Ammon's horn (tissue), 1 donor: ENCODE data around the gene PEX16.
"Not testable (repeated sequence)": the region's sequence is repeated elsewhere in the genome, so short reads cannot be mapped to it uniquely, and the experiment has no call there.

ENCODE experiments used
- DNase-seq: peaks from one replicate; pipeline ENCODE4 v3.0.0-alpha.2; 2016; ENCODE audit warnings: low spot score

PEX16 gene

DNA sequence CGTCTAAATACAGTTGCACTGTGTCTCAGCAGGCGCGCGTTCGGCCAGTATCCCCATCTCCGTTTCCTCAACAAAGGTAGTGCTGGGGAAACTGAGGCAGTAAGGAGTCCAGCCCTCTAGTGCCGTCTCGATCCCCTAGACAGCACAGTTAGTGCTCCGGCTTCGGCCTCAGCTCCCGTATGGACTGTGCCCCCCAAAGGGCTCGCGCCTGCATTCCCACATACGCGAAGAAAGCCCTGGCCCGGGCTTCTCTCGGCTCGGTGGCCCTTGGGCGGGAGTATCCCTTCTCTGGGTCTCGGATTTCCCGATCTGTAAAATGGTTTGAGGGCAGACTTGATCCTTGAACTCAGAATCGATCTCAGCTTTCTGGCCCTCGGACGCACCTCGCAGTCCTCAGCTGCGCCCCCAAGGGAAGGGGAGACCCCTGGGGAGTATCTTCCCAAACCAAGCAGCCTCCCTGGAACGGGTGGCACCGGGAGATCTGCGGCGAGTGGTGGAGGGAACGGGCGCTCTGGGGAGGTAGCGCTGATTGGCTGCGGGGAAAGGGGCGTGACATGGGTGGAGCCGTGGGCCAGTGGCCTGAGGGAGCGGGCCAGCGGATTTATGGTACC lies 759 bp upstream of the PEX16 start:
- peak; percentile 94 for DNase-seq

DNA sequence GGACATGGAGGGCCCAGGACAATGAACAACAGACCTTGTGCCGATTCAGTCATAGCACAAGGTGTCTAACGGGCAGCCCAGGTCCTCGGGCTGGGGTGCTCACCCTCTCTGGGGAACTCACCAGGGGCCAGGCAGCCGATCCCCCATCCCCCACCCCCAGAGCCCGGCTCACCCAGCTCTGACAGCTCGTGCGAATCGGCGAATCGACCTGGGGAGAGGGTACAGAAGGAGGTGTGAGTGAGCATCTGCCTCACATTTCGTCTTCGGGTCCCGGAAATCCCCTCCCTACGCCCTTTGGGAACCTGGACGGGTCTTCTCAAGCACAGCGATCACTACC lies 423 bp downstream of the PEX16 start:
- DNase-seq: no peak

DNA sequence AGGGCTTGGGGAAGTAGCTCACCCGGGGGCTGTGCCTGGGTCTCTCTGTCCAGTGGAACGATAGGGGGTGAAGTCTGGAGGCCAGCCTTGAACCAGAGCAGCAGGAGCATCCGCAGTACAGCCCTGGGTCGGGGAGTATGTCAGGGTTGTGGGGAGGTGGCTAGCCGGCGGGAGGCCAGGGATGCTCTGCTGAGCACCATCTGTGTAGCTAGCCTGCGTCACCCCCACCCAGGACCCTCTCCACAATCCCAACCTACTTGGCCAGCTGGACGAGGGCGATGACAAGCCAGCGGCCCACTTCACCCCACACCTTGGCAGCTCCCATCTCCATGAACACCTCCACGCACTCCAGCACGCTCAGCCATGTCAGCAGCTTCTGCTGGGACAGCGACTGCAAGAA lies 2.2 kb downstream of the PEX16 start:
- DNase-seq: no peak

DNA sequence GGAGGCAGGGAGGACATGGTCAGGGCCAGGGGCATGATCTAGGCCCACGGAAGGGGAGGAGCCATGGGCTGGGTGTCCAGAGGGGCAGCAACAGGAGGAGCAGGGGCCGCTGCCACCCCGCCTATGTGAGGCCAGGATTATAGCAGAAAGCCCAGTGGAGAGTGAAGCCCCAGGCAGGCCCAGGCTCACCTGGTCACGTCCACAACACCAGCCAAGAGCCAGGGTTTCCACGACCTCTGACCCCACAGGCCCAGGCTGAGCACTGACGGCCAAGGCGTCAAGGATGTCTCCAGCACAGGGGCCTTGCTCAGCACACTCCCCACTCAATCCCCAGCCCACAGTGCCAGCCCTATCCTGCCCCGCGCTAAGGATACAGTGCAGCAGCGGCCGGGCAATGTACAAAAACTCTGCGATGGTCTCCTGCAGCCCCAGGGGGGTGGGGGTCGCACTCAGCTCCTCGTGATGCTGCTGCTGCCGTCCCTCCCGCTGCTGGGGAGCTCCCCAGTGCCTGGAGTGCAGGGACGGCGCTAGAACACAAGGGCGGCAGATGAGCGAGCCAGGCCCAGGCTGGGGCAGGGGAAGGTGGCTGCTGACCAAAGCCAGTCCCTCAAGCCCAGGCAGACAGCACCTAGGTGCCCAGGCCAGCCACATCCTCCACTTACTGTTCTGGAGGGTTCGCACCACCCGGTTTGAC lies 3.6 kb downstream of the PEX16 start:
- no peak for DNase-seq

DNA sequence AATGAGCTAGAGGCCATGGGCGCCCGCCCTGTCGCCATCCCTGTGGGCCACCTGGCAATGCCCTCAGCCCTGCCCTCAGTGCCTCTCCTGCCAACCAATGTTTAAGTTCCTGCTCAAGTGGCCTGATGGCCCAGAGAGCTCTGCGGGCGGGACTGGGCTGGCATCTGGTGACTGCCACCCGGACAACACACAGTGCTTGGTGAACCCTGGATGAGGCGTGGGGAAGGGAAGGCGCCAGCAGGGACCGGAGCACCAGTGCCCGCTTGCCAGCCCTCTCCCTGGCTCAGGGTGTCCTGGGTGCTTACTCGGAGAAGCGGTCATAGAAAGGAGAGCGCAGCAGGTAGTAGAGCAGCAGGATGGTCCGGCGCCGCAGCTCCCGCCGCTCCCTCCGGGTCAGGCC lies 4.2 kb downstream of the PEX16 start:
- no peak for DNase-seq

DNA sequence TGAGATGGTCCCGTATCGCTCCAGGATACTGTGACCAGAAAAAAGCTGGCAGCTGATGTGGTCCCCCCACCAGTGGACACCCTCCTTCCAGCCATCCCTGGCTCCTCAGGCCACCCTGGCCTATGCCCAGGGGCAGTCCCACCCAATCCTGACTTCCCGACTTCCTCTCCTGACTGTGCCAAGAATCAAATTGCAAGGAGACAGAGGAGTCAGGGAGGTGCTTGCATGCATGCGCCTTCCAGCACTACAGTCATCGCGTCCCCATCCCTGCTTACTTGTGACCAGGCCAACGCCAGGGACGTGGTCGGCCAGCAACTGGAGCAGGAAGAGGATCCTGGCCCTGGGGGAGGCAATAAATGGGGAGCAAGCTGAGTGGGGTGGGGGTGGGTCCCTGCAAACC lies 7.1 kb downstream of the PEX16 start:
- DNase-seq: no peak

DNA sequence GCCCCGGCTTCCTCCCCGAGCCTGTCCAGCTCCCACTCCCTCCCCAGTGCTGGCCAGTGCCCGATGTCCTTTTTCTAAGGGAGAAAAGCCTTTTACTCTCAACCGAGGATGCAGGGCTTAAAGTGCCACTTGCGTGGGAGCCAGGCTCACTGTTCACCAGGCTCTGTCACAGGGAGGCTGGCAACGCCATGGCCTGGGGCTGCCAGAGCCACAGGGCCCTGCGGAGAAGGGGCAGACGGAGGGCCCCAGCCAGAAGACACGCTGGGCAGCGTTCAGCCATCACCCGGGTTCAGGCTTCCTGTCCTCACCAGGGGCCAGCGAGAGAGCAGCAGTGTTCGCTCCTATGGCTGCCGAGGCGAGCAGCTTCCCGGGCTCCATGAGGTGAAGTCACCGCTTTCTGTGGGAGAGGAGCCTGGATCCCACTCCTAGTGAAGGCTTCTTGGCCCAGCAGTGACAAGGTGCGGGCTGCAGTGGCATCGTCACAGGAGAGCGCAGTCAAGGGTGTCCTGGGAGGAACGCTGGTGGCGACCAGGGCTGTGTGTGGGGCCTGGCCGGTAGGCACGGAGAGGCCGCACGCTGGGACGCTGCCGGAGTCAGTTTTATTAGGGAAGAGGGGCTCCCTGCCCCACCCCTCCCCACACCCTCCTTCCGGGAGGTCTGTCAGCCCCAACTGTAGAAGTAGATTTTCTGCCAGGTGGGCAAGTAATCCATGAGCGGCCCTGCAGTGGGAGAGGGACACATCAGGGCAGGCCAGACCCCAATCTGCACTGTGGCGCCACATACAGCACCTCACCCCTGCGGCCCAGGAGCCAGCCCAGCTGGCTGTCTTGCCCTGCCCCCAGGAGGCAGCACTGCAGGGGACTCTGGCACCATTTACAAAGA lies 7.8 kb downstream of the PEX16 start:
- DNase-seq: no peak

DNA sequence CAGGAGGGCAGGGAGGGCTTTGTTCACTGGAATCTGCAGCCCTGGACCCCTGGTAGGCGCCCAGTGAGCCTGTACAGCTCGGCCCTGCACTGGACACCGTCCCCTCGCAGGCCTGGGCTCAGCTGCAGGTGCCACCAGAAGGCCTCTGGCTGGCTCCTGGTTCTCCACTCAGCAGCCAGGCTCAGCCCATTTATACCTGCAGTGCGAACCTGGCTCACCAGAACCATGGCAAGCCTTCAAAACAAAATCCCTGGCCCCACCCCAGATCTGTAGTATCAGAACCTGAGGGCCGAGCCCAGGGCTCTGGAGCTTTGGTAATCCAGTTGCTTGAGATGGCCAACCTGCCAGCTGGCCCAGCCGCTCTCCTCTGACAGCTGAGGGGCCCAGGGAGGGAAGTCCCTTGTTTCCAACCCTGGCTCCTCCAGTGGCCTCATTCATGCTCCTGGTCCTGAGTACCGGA lies 9.7 kb downstream of the PEX16 start:
- DNase-seq: no peak

DNA sequence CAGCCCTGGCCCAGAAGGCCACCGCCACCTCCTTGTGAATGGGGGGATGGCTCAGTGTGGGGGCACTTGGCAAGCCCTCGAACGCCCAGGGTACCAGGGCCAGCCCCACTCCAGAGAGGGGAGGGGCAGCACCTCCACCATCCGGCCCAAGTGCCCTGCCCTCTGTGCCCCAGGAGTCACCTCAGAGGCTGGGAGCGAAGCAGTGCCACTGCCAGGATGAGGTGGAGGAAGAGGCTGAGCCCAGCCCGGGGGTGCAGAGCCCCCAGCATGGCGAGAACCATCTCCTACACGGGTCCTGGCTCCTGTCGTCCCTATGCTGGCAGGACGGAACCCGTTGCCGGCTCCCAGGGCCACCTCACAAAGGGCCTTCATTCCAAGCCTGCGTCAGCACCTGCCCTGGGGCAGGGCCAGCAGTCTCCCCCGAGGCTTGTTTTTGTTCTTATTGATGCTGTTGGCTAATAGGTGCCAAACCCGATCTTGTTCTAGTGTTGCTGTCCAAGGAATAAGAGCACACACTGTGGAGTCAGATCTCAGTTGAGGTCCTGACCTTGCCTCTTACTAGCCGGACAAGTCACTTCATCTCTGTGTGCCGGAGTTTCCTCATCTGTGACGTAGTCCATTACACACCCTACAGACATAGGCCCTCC lies 10.6 kb downstream of the PEX16 start, which contains the start of gene FREY1:
TSS of gene FREY1 (minus strand) at position 307 of the 647 bp plus-strand sequence. CDS start at position 281, 26 bp downstream.
- no peak for DNase-seq

DNA sequence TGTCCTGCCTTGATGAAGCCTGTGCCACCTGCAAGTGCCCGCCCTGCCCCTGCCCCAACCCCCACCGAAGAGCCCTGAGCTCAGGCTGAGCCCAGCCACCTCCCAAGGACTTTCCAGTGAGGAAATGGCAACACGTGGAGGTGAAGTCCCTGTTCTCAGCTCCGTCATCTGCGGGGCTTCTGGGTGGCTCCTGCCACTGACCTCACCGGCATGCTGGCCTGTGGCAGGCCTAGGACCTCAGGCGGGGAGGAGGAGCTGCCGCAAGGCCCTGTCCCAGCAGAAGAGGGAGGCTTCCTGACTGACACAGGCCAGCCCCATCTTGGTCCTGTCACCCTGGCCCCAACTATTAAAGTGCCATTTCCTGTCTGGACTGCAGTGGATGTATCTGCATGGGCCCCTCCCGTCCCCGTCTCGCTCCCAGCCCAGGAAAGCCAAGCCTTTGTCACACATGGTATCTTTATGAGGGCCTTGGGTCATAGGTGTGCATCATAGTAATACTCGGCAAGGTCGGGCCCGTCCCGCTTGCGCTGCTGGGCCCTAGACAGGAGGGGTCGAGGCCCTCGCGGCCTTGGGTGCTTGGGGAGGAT lies 11.5 kb downstream of the PEX16 start:
- no peak for DNase-seq

DNA sequence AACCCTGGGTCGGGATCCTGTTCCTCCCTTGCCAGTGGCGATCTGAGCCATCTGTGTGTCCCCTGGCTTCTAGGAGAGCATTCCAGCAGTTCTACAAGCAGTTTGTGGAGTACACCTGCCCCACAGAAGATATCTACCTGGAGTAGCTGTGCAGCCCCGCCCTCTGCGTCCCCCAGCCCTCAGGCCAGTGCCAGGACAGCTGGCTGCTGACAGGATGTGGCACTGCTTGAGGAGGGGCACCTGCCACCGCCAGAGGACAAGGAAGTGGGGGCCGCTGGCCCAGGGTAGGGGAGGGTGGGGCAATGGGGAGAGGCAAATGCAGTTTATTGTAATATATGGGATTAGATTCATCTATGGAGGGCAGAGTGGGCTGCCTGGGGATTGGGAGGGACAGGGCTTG lies 12.1 kb downstream of the PEX16 start:
- DNase-seq: not testable (repeated sequence)

DNA sequence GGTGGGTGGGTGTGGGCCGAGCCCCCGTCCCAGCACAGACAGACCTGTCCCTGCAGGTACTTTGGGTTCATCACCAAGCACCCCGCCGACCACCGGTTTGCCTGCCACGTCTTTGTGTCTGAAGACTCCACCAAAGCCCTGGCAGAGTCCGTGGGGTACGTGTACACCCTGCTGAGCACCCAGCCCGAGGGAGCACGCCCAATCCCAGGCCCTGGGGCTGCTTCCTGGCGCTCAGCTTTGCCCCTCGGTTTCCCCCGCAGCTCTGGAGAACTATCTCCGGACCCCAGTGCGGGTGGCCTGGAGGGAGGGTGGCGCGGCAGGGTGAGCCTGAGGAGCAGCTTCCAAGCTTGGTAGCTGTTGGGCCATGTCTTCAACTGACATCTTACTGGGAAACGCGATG lies 12.6 kb downstream of the PEX16 start:
- DNase-seq: no peak

DNA sequence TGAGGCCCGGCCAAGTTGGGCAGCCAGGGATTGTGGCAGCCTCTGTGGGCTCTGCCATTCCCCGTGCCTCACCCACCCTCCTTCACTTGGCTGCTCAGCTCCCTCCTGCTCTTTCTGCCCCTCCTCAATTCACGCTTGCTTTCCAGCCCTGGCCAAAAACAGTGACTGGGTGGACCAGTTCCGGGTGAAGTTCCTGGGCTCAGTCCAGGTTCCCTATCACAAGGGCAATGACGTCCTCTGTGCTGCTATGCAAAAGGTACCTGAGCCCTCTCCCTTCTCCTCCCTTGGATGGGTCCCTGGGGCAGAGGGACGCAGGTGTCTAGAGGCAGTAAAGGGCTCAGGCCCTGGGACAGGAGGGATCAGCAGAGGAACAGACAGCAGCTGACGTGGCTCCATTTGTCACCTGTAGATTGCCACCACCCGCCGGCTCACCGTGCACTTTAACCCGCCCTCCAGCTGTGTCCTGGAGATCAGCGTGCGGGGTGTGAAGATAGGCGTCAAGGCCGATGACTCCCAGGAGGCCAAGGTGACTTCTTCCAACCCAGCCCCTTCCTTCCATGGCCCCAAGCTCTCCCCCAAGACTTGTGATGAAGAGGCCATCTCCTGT lies 13.3 kb downstream of the PEX16 start:
- DNase-seq: no peak

DNA sequence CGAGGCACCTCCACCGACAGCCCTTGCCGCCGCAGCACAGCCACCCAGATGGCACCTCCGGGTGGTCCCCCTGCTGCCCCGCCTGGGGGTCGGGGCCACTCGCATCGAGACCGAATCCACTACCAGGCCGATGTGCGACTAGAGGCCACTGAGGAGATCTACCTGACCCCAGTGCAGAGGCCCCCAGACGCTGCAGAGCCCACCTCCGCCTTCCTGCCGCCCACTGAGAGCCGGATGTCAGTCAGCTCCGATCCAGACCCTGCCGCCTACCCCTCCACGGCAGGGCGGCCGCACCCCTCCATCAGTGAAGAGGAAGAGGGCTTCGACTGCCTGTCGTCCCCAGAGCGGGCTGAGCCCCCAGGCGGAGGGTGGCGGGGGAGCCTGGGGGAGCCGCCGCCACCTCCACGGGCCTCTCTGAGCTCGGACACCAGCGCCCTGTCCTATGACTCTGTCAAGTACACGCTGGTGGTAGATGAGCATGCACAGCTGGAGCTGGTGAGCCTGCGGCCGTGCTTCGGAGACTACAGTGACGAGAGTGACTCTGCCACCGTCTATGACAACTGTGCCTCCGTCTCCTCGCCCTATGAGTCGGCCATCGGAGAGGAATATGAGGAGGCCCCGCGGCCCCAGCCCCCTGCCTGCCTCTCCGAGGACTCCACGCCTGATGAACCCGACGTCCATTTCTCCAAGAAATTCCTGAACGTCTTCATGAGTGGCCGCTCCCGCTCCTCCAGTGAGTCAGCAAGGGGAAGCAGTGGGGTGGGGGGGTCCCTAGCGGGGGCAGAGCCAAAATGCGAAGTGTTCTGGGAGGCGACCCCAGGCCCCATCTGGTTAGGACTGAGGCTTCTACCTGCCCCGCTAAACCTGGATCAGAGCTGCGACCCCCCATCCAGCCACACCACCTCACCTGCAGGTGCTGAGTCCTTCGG lies 15.0 kb downstream of the PEX16 start:
- DNase-seq: no peak

DNA sequence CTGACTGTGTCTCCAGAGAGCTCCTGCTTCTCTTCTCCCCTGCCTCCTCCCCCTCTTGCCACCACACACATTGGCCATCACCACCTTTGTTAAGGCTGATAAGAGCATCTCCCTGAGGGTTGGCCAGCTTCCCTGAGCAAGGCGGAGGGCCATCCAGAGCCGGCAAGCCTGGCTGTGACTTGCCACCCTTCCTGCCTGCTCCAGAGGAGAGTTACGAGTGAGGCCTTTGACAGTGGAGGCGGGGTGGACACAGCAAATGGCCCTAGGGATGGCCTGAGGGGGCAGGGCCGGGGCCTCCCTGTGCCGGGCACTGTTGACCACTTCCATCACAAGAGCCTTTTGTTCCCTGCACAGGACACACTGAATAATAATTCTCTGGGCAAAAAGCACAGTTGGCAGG lies 16.1 kb downstream of the PEX16 start:
- peak; percentile 94 for DNase-seq

DNA sequence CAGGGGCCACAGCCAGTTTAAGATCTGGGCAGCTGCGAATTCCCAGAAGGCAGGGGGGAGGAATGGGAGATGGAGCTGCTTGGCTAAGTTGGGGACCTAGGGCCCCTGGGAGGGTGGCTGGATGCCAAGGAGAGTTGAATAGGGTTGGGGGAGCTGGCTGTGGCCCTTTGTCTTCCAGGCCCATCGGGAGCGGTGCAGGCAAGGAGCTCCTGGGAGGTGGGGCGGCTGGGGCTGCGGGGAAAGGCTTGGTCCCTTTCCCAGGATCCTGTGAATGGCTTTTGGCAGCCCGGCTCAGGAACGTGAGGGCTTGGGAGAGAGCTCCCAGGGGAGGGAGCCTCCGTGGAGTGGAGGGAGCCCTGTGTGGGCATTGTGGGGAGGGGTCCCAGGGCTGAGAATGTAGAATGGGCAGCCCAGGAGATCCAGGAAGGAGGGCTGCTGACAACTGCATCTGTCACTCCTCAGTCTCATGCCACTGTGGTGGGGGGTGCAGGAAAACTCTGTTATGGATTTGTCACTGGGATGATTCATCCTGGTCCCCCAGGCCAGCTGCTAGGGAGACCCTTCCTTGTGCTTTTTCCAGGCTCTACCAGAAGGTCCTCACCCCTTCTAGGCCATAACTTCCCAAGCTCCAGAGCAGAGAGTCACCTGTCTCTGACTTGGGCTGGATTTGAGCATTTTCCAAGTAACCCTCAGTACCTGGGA lies 16.6 kb downstream of the PEX16 start:
- DNase-seq: peak; percentile 75

DNA sequence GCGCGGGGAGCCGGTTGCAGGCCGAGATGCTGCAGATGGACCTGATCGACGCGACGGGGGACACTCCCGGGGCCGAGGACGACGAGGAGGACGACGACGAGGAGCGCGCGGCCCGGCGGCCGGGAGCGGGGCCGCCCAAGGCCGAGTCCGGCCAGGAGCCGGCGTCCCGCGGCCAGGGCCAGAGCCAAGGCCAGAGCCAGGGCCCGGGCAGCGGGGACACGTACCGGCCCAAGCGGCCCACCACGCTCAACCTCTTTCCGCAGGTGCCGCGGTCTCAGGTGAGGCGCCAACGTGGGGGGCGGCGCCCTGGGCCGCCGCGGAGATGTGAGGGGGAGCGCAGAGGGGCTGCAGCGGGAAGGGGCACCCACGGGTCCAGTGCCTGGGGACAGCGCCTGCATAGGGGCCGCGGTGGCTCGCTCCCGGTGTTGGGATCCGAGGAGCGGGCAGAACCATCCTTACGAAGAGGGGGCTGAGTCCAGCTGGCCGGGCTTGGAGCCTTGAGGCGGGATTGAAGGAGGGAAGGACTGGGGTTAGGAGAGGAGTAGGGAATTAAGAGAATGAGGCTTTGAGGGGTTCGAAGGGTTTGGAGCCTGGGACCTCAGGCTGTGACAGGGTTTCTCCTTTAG lies 17.4 kb downstream of the PEX16 start:
- DNase-seq: not testable (repeated sequence)

DNA sequence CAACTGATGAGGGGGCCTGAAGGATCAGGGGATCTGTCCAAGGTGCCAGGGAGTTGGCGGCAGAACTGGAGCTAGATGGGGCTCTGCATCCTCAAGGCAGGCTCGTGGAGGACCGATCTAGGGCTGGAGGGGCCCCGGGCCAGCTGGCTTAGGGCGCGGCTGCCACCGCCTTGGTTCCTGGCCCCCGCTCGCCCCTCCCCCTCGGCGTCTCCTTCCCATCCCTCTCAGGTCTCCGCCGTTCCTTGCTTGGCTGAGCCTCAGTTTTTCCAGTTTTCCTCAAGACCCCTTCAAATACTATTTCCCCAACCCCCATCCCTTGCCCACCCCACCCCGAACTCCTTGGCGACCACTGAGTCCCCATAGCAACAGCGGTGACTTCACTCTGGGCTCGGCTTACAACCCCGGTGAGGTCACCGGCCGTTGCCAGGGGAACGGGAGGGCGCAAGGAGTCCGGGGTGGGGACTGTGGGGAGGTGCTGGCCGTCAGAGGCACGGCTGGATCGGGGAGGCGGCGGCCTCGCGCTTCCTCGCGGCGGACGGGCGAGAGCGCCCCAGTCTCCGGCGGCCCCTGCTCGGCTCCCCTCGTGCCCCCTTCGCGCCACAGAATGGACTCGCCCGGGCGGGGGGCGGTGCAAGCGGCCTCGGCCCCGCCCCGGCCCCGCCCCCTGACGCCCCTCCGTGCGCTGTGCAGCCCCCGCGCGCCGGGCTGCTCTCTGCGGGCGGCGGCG lies 18.1 kb downstream of the PEX16 start:
- DNase-seq: peak; percentile 96

DNA sequence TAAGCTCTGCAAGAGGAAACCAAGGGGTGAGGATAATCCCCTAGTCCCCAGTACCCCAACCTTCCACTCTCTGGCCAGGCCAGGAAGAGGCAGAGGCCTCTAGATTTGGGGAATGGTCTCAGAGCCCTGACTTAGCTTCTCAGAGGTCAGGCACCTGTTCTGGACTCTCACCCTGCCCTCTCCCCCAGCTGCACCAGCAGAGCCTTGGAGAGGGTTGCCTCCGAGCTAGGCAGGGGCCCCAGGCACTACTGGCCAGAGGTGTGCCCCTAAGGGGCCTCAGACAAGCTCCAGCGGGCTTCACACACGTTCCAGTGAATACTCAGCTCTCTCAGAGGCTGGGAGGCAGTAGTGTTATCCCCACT lies 18.6 kb downstream of the PEX16 start:
- DNase-seq: no peak
